HEK293 (cell line): ENCODE data around the gene FZR1.

ENCODE experiments used
- BCL11A ChIP-seq: fragments of 450-650 bp; formaldehyde crosslinking; IDR thresholded peaks from 2 replicates; pipeline ENCODE4 v1.5.1; 2016; ENCODE audit warnings: low read depth, missing biosample characterization, missing genetic modification characterization
- CTCF ChIP-seq: fragments of 450-650 bp; formaldehyde crosslinking; IDR thresholded peaks from 2 replicates; pipeline ENCODE4 v1.5.1; 2016; ENCODE audit warnings: missing biosample characterization, missing genetic modification characterization
- YY1 ChIP-seq: fragments of 450-650 bp; formaldehyde crosslinking; IDR thresholded peaks from 2 replicates; pipeline ENCODE4 v1.5.1; 2018; ENCODE audit warnings: missing biosample characterization, missing genetic modification characterization
- ZNF155 ChIP-seq: fragments of 450-650 bp; formaldehyde crosslinking; IDR thresholded peaks from 2 replicates; pipeline ENCODE4 v1.5.1; 2016; ENCODE audit warnings: missing biosample characterization, missing genetic modification characterization
- ZNF624 ChIP-seq: fragments of 450-650 bp; formaldehyde crosslinking; IDR thresholded peaks from 2 replicates; pipeline ENCODE4 v1.5.1; 2017; ENCODE audit warnings: missing biosample characterization, missing genetic modification characterization

GRCh38 chr19:3513229-3514140, 7.4 kb downstream of the FZR1 start:
- TF ChIP-seq ZNF624 (tag by site-specific recombination) (no peak), BCL11A (tag by site-specific recombination) (no peak), YY1 (no peak), ZNF155 (no peak), CTCF (no peak)
